K562 (cell line): ENCODE measurements around the gene DEFB113. TPM values are rescaled to one million over a fixed set of nuclear protein-coding genes. Genes with fewer than 3 reads are reported as not detected.

Source experiments
- CBX2 ChIP-seq: fragments of 200-600 bp; sonication (generic); IDR thresholded peaks from one replicate; pipeline ENCODE4 v1.6.1; 2012; ENCODE audit warnings: mild to moderate bottlenecking, low read length, inconsistent platforms; ENCODE audit not compliant: insufficient read depth, poor library complexity, severe bottlenecking
- EWSR1 ChIP-seq: fragments of 450-650 bp; IDR thresholded peaks from 2 replicates; pipeline ENCODE4 v1.6.1; 2018; ENCODE audit warnings: borderline replicate concordance, mild to moderate bottlenecking, low read depth, moderate library complexity; ENCODE audit not compliant: partially characterized antibody
- HNRNPL ChIP-seq: fragments of 200-400 bp; formaldehyde crosslinking; IDR thresholded peaks from 2 replicates; pipeline ENCODE4 v1.6.1; 2017; ENCODE audit warnings: low read depth, mild to moderate bottlenecking, low read length
- MED1 ChIP-seq: sonication (generic); formaldehyde crosslinking; IDR thresholded peaks from 2 replicates; pipeline ENCODE4 v1.8.1; 2023; ENCODE audit warnings: missing genetic modification reagents, borderline replicate concordance
- MIER1 ChIP-seq: fragments of 450-650 bp; IDR thresholded peaks from 2 replicates; pipeline ENCODE4 v1.6.1; 2016; ENCODE audit warnings: antibody characterized with exemption, mild to moderate bottlenecking, low read depth
- NCOR1 ChIP-seq: fragments of 450-650 bp; IDR thresholded peaks from 2 replicates; pipeline ENCODE4 v1.6.1; 2016; ENCODE audit warnings: mild to moderate bottlenecking, moderate library complexity
- NR2C2 ChIP-seq, 2 experiments: fragments of 200-800 bp in 1 of 2; sonication (Bioruptor generic) in 1 of 2; sonication (generic) in 1 of 2; formaldehyde crosslinking in 1 of 2; IDR thresholded peaks; 2 replicates each; pipeline versions ENCODE4 v1.6.1 to v1.8.0; 2016 to 2022; ENCODE audit warnings: mild to moderate bottlenecking in 1 of 2, missing compliant biosample characterization in 1 of 2, missing genetic modification characterization in 1 of 2, missing genetic modification reagents in 1 of 2
- POLR2A ChIP-seq: fragments of 450-650 bp; conservative IDR thresholded peaks from 2 replicates; pipeline ENCODE4 v1.6.1; 2016
- ZBED1 ChIP-seq: IDR thresholded peaks from 2 replicates; pipeline ENCODE4 v1.6.1; 2014
- ZNF12 ChIP-seq: sonication (generic); formaldehyde crosslinking; IDR thresholded peaks from 2 replicates; pipeline ENCODE4 v1.4.0; 2020; ENCODE audit warnings: mild to moderate bottlenecking, missing genetic modification reagents
- ZNF57 ChIP-seq: fragments of 450-650 bp; formaldehyde crosslinking; IDR thresholded peaks from 2 replicates; pipeline ENCODE4 v1.4.0; 2020; ENCODE audit warnings: mild to moderate bottlenecking, moderate library complexity
- polyA plus RNA-seq, 8 experiments: library from polyadenylated mRNA; depleted of rRNA in 4 of 8; stranded (reverse) in 5 of 8; unstranded in 3 of 8; fragments of >200 nt; fragmentation: Nextera tagmentation in 2 of 8; fragmentation: Illumina TruSeq in 1 of 8; extraction: Ambion mirVana in 2 of 8; extraction: Trizol in 1 of 8; gene quantifications; 2 replicates each; pipeline versions ENCODE4 v1.2.1 to v1.2.3, GENCODE V29; 2011 to 2014; ENCODE audit warnings: inconsistent platforms in 1 of 8, missing spikeins in 1 of 8
- total RNA-seq, 7 experiments: library from RNA; depleted of rRNA in 6 of 7; stranded (reverse); fragments of >200 nt in 6 of 7; fragmentation: Illumina TruSeq in 2 of 7; extraction: Trizol in 2 of 7; gene quantifications; 2 replicates each; pipeline versions ENCODE4 v1.2.1 to v1.2.3, GENCODE V29; 2011 to 2021; ENCODE audit warnings: low replicate concordance in 1 of 7
- TF ChIP-seq, protein P1 (sequence below): sonication (generic); formaldehyde crosslinking; IDR thresholded peaks from 2 replicates; pipeline ENCODE4 v1.8.0; 2022; ENCODE audit warnings: mild to moderate bottlenecking, missing genetic modification reagents
- TF ChIP-seq, protein P2 (sequence below): fragments of 200-600 bp; sonication (generic); IDR thresholded peaks from one replicate; pipeline ENCODE4 v1.6.1; 2012; ENCODE audit warnings: mild to moderate bottlenecking, low read depth, low read length, inconsistent platforms
- TF ChIP-seq, protein P3 (sequence below), 2 experiments: fragments of 450-650 bp in 1 of 2; sonication (generic) in 1 of 2; formaldehyde crosslinking; conservative IDR thresholded peaks; 2 replicates each; pipeline versions ENCODE4 v1.4.0 to v1.8.1; 2020 to 2022; ENCODE audit warnings: mild to moderate bottlenecking in 1 of 2, missing genetic modification reagents in 1 of 2

The DEFB113 gene
- total and polyA plus RNA-seq, 9 of the 15 experiments (the other 6 are each of a cell fraction or from before 2014, with no cell fraction given), result not detected

- TF ChIP-seq HNRNPL (no peak), ZNF57 (CRISPR knock-in tag) (no peak), NCOR1 (peak; percentile 72), POLR2A (no peak), ZBED1 (no peak), NR2C2 (CRISPR knock-in tag; IDR thresholded peaks at IDR 0.05) (no peak), NR2C2 (tag; IDR thresholded peaks at IDR 0.05) (peak; percentile 59; the same call in 1 of the 2 replicates), MED1 (CRISPR knock-in tag) (no peak), MIER1 (no peak), CBX2 (no peak), EWSR1 (no peak), ZNF12 (CRISPR knock-in tag) (no peak)
- TF ChIP-seq, protein P1, sequence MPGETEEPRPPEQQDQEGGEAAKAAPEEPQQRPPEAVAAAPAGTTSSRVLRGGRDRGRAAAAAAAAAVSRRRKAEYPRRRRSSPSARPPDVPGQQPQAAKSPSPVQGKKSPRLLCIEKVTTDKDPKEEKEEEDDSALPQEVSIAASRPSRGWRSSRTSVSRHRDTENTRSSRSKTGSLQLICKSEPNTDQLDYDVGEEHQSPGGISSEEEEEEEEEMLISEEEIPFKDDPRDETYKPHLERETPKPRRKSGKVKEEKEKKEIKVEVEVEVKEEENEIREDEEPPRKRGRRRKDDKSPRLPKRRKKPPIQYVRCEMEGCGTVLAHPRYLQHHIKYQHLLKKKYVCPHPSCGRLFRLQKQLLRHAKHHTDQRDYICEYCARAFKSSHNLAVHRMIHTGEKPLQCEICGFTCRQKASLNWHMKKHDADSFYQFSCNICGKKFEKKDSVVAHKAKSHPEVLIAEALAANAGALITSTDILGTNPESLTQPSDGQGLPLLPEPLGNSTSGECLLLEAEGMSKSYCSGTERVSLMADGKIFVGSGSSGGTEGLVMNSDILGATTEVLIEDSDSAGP, result no peak
- TF ChIP-seq, protein P2, sequence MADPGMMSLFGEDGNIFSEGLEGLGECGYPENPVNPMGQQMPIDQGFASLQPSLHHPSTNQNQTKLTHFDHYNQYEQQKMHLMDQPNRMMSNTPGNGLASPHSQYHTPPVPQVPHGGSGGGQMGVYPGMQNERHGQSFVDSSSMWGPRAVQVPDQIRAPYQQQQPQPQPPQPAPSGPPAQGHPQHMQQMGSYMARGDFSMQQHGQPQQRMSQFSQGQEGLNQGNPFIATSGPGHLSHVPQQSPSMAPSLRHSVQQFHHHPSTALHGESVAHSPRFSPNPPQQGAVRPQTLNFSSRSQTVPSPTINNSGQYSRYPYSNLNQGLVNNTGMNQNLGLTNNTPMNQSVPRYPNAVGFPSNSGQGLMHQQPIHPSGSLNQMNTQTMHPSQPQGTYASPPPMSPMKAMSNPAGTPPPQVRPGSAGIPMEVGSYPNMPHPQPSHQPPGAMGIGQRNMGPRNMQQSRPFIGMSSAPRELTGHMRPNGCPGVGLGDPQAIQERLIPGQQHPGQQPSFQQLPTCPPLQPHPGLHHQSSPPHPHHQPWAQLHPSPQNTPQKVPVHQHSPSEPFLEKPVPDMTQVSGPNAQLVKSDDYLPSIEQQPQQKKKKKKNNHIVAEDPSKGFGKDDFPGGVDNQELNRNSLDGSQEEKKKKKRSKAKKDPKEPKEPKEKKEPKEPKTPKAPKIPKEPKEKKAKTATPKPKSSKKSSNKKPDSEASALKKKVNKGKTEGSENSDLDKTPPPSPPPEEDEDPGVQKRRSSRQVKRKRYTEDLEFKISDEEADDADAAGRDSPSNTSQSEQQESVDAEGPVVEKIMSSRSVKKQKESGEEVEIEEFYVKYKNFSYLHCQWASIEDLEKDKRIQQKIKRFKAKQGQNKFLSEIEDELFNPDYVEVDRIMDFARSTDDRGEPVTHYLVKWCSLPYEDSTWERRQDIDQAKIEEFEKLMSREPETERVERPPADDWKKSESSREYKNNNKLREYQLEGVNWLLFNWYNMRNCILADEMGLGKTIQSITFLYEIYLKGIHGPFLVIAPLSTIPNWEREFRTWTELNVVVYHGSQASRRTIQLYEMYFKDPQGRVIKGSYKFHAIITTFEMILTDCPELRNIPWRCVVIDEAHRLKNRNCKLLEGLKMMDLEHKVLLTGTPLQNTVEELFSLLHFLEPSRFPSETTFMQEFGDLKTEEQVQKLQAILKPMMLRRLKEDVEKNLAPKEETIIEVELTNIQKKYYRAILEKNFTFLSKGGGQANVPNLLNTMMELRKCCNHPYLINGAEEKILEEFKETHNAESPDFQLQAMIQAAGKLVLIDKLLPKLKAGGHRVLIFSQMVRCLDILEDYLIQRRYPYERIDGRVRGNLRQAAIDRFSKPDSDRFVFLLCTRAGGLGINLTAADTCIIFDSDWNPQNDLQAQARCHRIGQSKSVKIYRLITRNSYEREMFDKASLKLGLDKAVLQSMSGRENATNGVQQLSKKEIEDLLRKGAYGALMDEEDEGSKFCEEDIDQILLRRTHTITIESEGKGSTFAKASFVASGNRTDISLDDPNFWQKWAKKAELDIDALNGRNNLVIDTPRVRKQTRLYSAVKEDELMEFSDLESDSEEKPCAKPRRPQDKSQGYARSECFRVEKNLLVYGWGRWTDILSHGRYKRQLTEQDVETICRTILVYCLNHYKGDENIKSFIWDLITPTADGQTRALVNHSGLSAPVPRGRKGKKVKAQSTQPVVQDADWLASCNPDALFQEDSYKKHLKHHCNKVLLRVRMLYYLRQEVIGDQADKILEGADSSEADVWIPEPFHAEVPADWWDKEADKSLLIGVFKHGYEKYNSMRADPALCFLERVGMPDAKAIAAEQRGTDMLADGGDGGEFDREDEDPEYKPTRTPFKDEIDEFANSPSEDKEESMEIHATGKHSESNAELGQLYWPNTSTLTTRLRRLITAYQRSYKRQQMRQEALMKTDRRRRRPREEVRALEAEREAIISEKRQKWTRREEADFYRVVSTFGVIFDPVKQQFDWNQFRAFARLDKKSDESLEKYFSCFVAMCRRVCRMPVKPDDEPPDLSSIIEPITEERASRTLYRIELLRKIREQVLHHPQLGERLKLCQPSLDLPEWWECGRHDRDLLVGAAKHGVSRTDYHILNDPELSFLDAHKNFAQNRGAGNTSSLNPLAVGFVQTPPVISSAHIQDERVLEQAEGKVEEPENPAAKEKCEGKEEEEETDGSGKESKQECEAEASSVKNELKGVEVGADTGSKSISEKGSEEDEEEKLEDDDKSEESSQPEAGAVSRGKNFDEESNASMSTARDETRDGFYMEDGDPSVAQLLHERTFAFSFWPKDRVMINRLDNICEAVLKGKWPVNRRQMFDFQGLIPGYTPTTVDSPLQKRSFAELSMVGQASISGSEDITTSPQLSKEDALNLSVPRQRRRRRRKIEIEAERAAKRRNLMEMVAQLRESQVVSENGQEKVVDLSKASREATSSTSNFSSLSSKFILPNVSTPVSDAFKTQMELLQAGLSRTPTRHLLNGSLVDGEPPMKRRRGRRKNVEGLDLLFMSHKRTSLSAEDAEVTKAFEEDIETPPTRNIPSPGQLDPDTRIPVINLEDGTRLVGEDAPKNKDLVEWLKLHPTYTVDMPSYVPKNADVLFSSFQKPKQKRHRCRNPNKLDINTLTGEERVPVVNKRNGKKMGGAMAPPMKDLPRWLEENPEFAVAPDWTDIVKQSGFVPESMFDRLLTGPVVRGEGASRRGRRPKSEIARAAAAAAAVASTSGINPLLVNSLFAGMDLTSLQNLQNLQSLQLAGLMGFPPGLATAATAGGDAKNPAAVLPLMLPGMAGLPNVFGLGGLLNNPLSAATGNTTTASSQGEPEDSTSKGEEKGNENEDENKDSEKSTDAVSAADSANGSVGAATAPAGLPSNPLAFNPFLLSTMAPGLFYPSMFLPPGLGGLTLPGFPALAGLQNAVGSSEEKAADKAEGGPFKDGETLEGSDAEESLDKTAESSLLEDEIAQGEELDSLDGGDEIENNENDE, result no peak
- TF ChIP-seq, protein P3, sequence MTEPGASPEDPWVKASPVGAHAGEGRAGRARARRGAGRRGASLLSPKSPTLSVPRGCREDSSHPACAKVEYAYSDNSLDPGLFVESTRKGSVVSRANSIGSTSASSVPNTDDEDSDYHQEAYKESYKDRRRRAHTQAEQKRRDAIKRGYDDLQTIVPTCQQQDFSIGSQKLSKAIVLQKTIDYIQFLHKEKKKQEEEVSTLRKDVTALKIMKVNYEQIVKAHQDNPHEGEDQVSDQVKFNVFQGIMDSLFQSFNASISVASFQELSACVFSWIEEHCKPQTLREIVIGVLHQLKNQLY (CRISPR knock-in tag; conservative IDR thresholded peaks at IDR 0.05), result no peak
Measured at GRCh38 chr6:49939993-49940498, 29.4 kb downstream of the DEFB113 start (continued).
